TTC549 (cell line): ENCODE results near the gene UNC13D.

Experiments
- FAIRE-seq: peaks from 2 replicates; lab custom pipeline; 2012; peaks lifted over from hg19 to GRCh38; lab: Jason Lieb, UNC

UNC13D gene

DNA sequence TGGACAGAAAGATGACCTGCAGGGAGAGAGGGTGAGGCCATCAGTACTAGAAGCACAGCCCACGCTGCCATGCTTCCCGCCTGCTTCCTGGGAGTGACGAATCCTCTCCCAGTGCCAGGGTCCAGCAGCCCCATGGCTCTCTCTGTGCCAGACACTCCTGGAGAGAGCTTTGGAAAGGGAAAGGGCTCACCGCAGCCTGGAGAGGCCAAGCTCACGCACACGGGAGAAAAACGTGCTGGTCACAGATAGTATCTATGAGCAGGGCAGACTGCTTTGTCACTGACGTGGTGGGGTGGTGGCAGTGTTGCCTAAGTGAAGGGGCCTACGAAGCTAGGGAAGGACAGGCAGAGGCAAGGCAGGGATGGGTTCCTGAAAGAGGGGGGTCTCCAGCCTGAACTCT, 5.5 kb upstream of the UNC13D start:
- FAIRE-seq: no peak

- no peak for FAIRE-seq
Observed at GRCh38 chr17:75849279-75849646, 5.1 kb upstream of the UNC13D start.

DNA sequence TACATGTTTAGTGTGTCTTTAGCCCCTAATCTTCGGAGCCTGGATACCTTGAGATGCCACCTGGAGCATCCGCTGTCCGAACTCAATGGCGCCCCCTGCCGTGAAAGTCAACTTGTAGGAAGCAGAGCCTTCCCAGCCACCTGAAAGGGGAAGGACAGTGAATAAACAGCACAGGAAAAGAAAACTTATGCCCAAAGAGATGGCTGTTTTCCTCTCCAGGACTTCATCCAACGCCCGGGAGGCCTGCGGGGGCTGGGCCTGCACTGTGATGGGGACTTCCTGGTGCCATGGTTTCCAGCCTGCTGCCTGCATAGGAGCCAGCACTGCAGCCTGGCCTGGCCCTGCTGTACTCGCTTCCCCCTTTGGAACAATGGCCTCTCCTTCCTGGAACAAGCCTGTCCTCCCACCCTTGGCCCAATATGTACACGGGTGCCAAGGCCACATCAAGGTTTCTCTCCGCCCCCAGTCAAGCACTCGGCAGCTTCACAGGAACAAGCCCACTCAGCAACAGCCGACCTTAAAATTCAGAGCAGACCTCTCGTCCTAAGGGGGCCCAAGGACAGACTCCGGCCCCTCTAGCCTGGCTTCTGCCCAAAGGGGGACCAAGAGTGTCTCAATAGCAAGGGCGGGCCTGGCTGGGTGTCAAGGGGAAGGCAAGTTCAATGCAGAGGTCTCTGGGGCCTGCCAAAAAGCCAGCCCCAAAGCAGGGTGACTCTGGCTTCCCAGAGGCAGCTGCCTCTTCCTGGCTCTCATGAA, 4.5 kb upstream of the UNC13D start:
- FAIRE-seq: no peak

- FAIRE-seq: no peak
Observed at GRCh38 chr17:75847614-75848522, 3.7 kb upstream of the UNC13D start.

DNA sequence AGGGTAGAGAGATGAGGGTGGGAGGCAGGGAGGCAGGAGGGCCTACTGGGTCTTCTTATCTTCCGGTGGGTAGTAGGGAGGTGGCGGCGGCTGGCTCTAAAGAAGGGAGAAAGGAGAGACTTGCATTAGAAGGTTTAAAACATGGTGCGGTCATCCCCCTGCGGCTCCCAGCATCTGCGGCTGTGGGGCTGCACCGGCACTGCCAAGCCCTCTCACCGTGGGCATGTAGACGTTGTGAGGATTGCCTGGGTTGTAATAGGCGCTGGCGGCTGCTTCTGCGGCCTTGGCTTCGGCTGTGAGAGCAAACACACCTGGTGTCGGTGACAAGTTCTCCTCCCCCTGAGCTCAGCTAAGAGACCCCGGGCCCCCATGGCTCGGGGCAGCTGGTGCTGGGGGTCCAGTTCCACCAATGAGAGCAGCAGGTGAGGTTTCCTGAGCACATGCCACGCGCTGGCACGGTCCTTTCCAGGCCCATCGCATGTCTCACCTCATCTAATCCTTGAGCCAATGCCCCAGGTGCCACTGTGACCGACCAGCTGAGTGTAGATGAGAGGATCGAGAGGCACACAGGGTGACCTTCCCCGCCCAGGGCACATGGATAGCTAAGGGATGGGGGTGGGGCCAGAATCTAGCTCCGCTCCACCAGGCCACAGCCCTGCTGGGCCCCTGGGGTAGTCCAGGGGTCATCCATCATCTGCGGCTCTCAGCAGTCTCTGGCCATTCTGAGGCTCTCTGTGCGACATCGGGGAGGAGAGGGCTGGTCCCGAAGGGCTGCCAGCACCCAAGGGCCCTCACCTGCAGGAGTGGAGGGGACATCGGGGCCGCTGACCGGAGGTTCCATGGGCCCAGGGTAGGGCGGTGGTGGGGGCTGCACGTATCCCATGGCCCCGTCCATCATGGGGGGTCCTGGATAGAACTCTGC, 2.7 kb upstream of the UNC13D start:
- FAIRE-seq: no peak

GRCh38 chr17:75845933-75846691, 1.9 kb upstream of the UNC13D start:
- no peak for FAIRE-seq

- FAIRE-seq: no peak
Observed at GRCh38 chr17:75845058-75845711, 981 bp upstream of the UNC13D start.

GRCh38 chr17:75844530-75845057, 390 bp upstream of the UNC13D start:
- FAIRE-seq: no peak

- FAIRE-seq: no peak
Observed at GRCh38 chr17:75842963-75843576, 1.1 kb downstream of the UNC13D start.

GRCh38 chr17:75842411-75842810, 1.8 kb downstream of the UNC13D start:
- FAIRE-seq: no peak

- FAIRE-seq: no peak
Observed at GRCh38 chr17:75840799-75841164, 3.4 kb downstream of the UNC13D start.

DNA sequence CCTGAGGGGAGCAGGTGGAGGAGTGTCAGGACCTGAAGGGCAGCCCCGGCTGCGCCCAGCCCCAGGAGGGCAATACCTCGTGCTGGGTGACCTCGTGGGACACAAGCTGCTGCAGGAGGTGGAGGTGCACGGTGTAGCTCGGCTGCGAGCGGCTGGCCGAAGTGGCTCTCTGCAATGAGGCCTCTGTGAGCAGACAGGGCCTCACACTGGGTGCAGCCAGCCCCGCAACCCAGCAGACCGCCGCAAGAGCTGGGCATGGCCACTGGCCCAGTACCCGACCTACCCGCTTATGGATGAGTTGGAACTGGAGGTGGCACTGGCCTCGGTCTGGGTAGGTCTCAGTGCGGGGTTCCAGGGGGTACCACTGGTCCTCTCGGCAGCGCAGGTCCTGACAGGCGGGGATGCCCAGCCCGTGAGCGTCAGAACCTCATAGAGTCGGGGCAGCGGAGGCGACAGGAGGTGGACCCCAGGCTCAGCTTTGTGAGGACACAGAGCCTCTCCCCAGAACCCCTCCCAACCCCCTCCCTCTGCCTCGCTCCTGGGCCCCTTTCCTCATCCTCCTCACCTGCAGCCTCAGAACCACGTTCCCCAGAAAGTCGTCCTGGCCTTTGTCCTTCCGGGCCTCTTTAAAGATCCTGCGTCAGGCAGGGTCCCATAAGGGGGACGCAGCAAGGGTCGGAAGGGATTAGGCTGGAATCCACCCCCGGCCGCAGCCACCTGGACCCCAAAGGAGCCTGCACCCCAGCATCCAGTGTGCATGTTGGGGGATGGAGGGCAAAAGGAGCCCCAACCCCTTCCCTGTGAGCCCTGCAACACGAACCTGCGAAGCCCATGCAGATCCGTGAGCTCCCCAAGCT, 4.0 kb downstream of the UNC13D start:
- no peak for FAIRE-seq

DNA sequence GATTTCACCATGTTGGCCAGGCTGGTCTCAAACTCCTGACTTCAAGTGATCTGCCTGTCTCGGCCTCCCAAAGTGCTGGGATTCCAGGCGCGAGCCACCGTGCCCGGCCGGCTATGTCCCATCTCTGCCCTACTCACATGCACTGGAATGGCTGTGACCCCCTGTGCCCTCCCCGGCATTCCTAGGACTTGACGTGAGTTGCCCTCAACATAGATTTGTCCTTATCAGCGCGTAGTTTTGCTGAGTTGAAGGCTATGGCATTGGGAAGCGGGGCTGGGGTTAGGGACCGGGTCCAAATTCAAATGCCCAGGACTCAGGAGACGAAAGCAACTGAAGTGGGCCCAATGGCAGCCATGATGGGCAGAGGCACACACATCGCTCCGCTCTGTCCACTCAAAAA, 5.8 kb downstream of the UNC13D start:
- no peak for FAIRE-seq

DNA sequence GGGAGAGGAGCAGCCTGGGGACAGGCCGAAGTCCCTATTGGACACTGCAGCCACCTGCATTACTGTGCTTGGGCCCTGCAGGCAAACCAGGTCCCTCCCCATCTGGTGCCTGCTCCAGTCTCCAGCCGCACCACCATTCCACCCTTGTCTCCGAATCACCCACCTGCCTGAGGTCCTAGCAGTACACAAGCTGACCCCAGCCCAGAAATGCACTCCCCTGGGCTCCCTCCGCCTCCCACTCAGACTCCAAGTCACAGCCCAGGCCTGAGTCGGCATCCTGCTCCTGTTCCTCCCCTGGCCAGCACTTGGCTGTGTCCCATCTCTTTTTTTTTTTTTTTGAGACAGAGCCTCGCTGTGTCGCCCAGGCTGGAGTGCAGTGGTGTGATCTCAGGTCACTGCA, 6.3 kb downstream of the UNC13D start:
- FAIRE-seq: no peak

DNA sequence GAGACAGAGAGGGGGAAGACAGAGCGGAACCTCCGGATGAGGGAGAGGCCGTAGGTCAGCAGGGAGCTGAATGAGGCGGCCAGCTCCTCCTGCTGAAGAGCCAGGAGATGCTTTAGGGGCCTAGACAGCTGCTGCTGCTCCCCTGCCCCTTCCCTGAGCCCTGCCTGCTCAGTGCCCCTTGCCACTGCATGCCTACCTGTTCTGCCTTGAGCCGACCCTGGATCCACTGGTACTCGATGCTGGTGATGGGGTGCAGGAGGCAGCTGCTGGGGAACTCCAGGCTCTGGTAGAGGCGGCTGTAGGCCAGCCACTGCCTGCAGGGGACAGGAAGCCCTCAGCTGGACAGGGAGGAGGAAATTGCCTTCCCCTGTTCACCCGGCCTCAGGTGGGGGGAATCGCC, 7.6 kb downstream of the UNC13D start:
- FAIRE-seq: no peak

DNA sequence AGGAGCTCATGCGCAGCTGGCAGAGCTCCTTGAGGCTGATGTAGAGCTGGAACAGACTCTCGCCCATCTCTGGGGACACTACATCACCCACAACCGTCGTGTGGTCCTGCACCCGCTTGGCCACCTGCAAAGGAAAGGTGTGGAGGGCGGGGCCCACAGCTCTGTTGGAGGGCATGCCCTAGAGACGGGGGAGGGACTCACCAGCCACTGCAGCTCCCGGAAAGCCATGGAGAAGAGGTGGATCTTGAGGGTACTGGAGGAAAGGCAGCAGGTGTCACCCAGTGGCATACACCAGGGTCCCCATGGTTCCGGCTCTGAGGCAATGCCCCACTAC, 8.6 kb downstream of the UNC13D start:
- FAIRE-seq: no peak

- no peak for FAIRE-seq
Observed at GRCh38 chr17:75834928-75835653, 9.1 kb downstream of the UNC13D start.

DNA sequence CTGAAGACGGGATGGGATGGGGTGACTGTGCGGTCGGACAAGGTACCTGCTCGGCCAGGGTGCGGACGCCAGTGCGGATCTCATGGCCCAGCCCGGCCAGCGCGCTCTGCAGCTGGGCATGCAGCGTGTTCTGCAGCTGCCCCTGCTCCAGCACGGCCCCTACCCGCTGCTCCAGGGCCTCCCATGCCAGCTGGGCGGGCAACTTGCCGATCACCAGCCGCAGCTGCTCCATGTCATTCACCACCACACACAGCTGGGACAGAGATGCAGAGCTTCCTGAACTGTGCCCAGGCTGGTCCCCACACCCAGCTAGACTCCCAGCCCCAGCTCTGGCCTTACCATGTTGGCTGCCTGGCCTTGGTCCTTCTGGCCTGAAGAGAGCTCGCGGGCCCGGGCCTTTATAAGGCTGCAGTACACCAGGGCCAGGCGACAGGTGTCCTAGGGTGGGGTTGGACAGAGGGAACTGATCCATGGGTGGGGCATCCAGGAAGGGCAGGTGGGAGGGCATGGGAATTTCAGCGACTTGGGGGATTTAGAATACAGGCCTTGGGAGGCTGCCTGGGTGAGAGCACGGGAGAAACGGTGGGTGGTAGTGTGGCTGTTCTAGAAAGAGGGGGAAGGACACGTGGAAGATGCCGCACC, 9.8 kb downstream of the UNC13D start:
- FAIRE-seq: no peak
